GM18909 (cell line): ENCODE results near the gene UFM1.
"Not testable (repeated sequence)": the region's sequence is repeated elsewhere in the genome, so short reads cannot be mapped to it uniquely, and the experiment has no call there.

ENCODE experiments used
- ATAC-seq: cut with Tn5 transposase; IDR thresholded peaks from one replicate; pipeline ENCODE4 v1.9.1; 2021; ENCODE audit warnings: mild to moderate bottlenecking; ENCODE audit not compliant: unreplicated experiment, poor library complexity

The UFM1 gene

GRCh38 chr13:38363746-38364145 is 14.1 kb downstream of the UFM1 start:
- ATAC-seq, result not testable (repeated sequence)

GRCh38 chr13:38365661-38366060 is 16.0 kb downstream of the UFM1 start:
- ATAC-seq, result no peak

- ATAC-seq, result no peak
These were observed 17.4 kb downstream of the UFM1 start for GRCh38 chr13:38366954-38367645.

DNA sequence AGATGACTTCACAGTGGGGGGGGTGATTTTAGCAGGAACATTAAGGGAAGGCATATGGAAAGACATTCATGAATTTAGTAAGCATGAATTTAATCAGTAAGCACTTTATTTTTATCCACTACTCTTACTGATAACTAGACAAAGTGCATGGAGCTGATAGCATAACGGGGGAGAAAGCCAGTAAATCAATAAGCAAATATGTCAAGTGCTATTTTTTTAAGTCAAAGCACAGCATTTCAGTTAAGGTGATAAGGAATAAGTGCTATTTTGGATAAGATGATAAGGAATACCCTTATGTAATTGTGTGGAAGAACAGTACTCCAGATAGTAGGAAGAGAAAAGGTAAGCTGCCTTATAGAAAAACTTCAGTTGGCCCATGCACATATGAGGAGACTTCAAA is 19.4 kb downstream of the UFM1 start:
- no peak for ATAC-seq

DNA sequence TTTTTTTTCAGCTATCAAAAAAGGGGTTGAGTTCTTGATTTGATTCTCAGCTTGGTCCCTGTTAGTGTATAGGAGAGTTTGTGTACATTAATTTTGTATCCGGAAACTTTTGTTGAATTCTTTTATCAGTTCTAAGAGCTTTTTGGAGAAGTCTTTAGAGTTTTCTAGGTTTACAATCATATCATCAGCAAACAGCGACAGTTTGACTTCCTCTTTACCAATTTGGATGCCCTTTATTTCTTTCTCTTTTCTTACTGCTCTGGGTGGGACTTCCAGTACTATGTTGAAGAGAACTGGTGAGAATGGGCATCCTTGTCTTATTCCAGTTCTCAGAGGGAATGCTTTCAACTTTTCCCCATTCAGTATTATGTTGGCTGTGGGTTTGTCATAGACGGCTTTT is 20.4 kb downstream of the UFM1 start:
- not testable (repeated sequence) for ATAC-seq

DNA sequence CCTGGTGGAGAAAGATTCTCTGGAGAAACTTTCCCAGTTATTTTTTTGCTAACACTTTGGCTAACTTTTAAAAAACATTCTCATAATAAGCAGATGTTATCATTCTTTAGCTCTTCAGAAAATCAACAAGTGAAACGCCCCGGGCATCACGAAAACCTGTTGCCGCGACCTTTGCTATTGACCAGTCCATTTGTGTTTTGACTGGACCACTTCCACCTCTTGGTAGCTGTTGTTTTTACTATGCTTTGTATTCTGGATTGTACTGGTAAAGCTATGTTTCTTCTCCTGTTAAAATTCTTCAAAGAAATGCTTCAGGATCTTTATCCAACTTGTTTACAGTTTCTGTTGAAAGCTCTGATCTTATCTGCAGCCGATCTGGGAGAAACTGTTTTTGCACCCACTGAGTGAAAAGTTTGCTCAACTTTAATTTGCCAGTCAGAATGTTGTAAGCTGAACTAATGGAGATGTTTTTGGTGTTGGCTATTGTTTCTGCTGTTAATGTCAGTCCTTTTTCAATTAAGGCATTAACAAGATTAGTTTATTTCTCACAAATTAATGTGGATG is 23.3 kb downstream of the UFM1 start:
- ATAC-seq, result no peak

GRCh38 chr13:38376546-38376945 is 26.9 kb downstream of the UFM1 start:
- no peak for ATAC-seq

GRCh38 chr13:38381890-38382289 is 32.2 kb downstream of the UFM1 start:
- ATAC-seq, result no peak

DNA sequence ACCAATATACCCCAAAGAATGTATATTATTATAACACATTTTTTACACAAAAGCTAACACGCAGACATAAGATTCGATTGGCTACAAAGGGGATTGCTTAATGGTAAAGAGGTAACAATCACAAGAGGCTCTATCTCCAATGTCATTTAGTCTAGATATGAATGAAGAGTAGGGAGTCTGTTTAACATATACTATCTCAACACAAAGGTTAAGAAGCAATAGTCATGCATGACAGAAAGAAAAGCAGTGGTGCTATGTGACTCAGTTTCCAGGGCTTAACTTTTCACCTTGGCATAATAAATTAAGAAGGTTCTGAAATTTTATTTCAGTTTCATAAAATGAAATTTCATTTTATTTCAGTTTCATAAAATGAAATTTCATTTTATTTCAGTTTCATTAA is 33.3 kb downstream of the UFM1 start:
- no peak for ATAC-seq

DNA sequence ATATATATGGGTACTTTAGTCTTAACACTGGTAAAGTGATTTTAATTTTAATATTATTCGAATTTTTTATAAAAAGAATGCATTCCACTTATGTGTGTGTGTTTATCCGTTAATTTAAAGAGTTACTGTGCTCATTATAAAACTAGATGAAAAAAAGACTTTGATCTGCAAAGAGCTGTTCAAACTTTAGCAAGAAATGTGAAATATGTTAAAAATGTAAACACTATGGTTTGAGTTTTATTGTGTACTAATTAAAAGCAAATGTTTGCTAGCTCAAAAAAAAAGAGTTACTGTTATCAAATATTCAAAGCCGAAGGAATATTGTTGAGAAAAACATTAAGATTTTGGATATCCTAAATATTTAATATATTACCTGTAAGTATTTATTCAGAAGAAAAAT is 34.5 kb downstream of the UFM1 start:
- ATAC-seq, result no peak

DNA sequence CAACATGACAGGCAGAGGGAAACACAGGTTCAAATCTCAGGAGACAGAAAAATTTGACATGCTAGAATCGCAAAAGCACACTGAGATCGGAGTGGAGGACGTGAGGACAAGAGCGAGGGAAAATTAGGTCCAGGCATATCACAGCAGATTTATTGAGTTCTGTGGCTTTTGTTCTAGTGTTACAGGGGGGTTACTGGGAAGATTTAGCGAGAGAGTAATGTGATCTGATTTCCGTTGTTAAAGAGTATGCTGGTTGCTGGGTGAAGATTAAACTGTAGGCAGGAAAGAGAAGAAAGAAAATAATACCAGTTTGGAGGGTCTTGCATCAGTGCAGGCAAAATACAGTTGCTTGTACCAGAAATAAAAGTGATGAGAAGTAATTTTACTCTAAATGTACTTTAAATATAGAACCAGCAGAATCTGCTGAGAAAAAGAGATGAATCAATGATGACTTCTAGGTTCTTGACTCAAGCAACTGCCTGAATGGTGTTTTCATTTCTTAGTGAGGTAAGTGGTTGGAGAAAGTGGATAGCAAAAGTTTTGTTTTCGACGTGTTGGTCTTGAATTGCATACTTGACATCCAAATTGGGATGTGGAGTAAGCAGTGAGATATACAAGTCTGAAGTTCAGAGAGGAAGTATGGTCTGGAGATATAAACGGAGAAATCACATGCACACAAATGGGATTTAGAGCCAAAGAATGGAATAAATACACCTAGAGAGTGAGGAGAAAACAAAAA is 35.7 kb downstream of the UFM1 start:
- no peak for ATAC-seq

DNA sequence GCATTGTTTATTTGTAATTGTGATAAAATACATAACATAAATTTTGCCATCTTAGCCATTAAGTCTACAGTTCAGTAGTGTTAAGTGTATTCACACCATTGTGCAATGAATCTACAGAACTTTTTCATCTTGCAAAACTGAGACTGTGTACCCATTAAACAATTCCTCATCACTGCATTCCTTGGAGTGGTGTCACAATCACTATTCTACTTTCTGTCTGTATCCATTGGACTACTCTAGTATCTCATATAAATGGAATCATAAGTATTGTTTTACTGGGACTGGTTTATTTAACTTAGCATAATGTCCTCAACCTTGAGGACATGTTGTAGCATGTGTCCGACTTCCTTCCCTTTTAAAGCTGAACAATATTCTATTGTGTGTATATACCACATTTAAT is 36.8 kb downstream of the UFM1 start:
- ATAC-seq, result no peak

GRCh38 chr13:38391341-38391740 is 41.7 kb downstream of the UFM1 start:
- ATAC-seq, result no peak

GRCh38 chr13:38394777-38395496 is 45.3 kb downstream of the UFM1 start:
- ATAC-seq, result no peak

- ATAC-seq, result no peak
These were observed 45.8 kb downstream of the UFM1 start for GRCh38 chr13:38395497-38395788.

- ATAC-seq, result no peak
These were observed 49.3 kb downstream of the UFM1 start for GRCh38 chr13:38398711-38399493.

GRCh38 chr13:38399535-38399934 is 49.9 kb downstream of the UFM1 start:
- ATAC-seq, result no peak

DNA sequence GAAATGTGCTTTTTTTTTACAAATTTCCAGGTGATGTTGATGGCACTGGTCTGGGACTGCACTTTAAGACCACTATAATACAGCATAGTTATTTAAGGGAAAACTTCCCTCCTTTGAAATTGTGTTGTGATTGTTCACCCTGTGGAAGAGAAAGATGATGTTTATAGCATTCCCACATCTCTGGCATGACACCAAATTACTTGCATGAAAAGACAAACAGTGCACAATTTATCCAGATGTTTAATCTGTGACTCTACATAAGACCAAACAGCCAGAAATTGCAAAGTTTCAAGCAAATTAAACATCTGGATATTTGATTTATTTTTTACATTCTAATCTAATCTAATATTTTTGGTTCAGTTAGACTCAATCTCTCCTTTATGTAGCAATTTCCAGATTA is 51.6 kb downstream of the UFM1 start:
- ATAC-seq, result no peak

- ATAC-seq, result no peak
These were observed 55.6 kb downstream of the UFM1 start for GRCh38 chr13:38405216-38405615.

DNA sequence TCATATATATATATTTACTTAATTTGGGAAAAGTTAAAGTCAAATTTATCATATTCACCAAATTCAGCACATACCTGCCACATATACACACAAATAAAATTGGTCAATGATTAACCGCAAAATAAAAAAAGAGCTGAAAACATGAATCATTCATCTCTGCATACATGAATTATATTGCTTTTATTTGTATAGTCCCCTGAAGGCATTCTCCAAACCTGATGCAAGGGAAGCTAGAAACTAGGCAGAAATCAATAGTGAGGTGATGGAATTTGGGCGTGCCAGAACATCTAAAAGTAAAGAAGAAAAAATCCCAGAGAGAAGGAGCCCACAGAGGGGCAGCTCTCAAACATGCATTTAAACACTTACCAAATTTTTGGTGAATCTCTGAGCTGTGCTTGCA is 60.1 kb downstream of the UFM1 start:
- ATAC-seq, result no peak

DNA sequence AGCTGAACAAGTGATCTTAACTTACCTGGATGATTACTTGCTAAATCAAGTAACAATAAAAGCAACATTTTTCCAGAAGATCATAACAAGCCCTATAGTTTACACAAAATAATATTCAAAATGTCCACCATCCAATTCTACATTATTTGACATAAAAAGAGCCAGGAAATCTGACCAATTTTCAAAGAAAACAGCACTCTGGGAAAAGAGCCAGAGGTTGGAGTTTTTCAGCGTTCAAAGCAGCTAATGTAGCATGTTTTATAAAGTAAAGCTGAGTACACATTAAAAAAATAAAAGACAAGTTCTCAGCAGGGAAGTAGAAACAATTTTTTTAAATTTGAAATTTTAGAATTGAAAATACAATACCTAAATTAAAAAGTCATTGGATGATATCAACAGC is 62.6 kb downstream of the UFM1 start:
- no peak for ATAC-seq
